Breast epithelium (tissue), 4 donors: ENCODE measurements around the gene EPHB3. TPM values are rescaled to one million over a fixed set of nuclear protein-coding genes. Genes with fewer than 3 reads are reported as not detected.

Experiments
- DNase-seq, 2 donors: peaks; one replicate each; pipeline ENCODE4 v3.0.0-alpha.2; 2019; ENCODE audit warnings: low spot score in 2 of 2
- H3K27ac ChIP-seq, 2 donors: fragments of 200-600 bp; sonication (generic) in 1 of 2; one replicate each; pipeline ENCODE4 v1.5.1; 2016 to 2019; ENCODE audit warnings: mild to moderate bottlenecking in 1 of 2
- H3K27me3 ChIP-seq, 2 donors: fragments of 200-600 bp; sonication (generic) in 1 of 2; one replicate each; pipeline versions ENCODE4 v1.5.1 to v1.6.0; 2017 to 2019; ENCODE audit warnings: control low read depth in 1 of 2, mild to moderate bottlenecking in 1 of 2
- H3K36me3 ChIP-seq: fragments of 200-600 bp; one replicate; pipeline ENCODE4 v1.5.1; 2019
- H3K4me1 ChIP-seq, 2 donors: fragments of 200-600 bp; sonication (generic); one replicate each; pipeline ENCODE4 v1.5.1; 2016 to 2019; ENCODE audit warnings: control low read depth in 1 of 2
- H3K4me3 ChIP-seq, 3 donors: fragments of 200-600 bp; sonication (generic); 1 replicate in 2 of 3; 2 replicates in 1 of 3; pipeline ENCODE4 v1.5.1; 2016 to 2019; ENCODE audit warnings: mild to moderate bottlenecking in 3 of 3, moderate library complexity in 2 of 3
- H3K9me3 ChIP-seq, 2 donors: fragments of 200-600 bp; sonication (generic) in 1 of 2; one replicate each; pipeline ENCODE4 v1.5.1; 2016 to 2019; ENCODE audit warnings: control low read depth in 1 of 2
- POLR2A ChIP-seq: fragments of 450-650 bp; IDR thresholded peaks from one replicate; pipeline ENCODE4 v1.6.1; 2016; ENCODE audit warnings: antibody characterized with exemption, mild to moderate bottlenecking, moderate library complexity
- POLR2AphosphoS5 ChIP-seq, 3 donors: sonication (generic); formaldehyde crosslinking; IDR thresholded peaks; one replicate each; pipeline ENCODE4 v1.6.1; 2017; ENCODE audit warnings: antibody characterized with exemption in 3 of 3
- intact Hi-C: fragments of 100-400 bp; cut with DNase I; formaldehyde crosslinking; loops from one replicate; pipeline ENCODE4 v1.15.1; 2023; ENCODE audit warnings: low total_unique reads
- total RNA-seq, 3 donors: library from RNA; depleted of rRNA; stranded (reverse); fragments of >200 nt; gene quantifications; one replicate each; pipeline ENCODE4 v1.1.0, GENCODE V29; 2016
- TF ChIP-seq, protein P1 (sequence below), 3 donors: fragments of 450-650 bp; IDR thresholded peaks; one replicate each; pipeline ENCODE4 v1.5.1; 2016 to 2017; ENCODE audit warnings: antibody characterized with exemption in 3 of 3, mild to moderate bottlenecking in 3 of 3, moderate library complexity in 3 of 3

The EPHB3 gene
- total RNA-seq, 3 donors from 2014 or later, result 0.32 to 25.3 (median 7.9) TPM

DNA sequence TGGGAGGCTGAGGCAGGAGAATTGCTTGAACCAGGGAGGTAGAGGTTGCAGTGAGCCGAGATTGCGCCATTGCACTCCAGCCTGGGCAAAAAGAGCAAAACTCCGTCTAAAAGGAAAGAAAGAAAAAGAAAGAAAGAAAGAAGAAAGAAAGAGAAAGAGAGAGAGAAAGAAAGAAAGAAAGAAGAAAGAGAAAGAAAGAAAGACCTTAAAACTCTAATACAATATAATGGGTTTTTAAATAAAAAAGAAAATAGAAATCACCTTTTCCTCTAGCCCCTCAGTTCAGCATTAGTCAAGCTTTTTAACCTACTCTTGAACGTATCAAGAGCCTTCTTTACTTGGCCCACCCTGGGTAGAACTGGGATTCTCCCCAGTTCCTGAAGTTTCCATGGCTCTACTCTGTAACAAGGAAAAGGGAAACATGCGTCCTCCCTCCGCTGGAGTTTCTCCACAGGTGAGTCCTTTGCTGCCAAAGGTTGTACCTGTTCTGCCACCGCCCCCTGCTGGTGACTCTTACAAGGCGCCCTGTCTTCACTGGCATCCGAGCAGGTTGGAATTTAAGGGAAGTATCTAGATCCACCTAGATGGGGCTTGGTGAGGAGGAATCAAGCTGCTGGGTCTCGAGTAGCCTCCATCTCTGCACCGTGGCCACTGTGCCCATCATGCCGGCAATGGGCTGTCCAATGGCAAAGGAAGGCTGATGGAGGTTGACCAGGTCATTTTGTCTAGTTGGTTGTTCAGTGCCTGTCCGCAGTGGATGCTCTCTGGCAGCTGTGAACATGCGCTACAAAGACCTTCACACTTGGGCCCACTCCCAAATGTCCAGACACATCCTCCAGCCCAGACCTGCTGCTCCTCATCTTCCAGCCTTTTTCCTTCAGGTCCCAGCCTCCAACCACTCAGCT is 20.6 kb upstream of the EPHB3 start:
- H3K4me1 ChIP-seq, result no peaks in the 10 kb centered on the region
- no peaks in the 10 kb centered on the region for H3K36me3 ChIP-seq
- TF ChIP-seq POLR2AphosphoS5 (IDR thresholded peaks at IDR 0.05) (no peak), POLR2A (no peak)
- TF ChIP-seq, protein P1, sequence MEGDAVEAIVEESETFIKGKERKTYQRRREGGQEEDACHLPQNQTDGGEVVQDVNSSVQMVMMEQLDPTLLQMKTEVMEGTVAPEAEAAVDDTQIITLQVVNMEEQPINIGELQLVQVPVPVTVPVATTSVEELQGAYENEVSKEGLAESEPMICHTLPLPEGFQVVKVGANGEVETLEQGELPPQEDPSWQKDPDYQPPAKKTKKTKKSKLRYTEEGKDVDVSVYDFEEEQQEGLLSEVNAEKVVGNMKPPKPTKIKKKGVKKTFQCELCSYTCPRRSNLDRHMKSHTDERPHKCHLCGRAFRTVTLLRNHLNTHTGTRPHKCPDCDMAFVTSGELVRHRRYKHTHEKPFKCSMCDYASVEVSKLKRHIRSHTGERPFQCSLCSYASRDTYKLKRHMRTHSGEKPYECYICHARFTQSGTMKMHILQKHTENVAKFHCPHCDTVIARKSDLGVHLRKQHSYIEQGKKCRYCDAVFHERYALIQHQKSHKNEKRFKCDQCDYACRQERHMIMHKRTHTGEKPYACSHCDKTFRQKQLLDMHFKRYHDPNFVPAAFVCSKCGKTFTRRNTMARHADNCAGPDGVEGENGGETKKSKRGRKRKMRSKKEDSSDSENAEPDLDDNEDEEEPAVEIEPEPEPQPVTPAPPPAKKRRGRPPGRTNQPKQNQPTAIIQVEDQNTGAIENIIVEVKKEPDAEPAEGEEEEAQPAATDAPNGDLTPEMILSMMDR (IDR thresholded peaks at IDR 0.05), result peak; percentile 83 to 84 (median 83)
- no peak overlapping the region for H3K4me3 ChIP-seq
- H3K9me3 ChIP-seq, result no peaks in the 10 kb centered on the region
- intact Hi-C loops, result no loop called here
- H3K27ac ChIP-seq, result no peak overlapping the region
- DNase-seq, result peak; percentile 85 to 86
- peaks cover 0 to 8% of the 10 kb centered on the region in 2 donors for H3K27me3 ChIP-seq

DNA sequence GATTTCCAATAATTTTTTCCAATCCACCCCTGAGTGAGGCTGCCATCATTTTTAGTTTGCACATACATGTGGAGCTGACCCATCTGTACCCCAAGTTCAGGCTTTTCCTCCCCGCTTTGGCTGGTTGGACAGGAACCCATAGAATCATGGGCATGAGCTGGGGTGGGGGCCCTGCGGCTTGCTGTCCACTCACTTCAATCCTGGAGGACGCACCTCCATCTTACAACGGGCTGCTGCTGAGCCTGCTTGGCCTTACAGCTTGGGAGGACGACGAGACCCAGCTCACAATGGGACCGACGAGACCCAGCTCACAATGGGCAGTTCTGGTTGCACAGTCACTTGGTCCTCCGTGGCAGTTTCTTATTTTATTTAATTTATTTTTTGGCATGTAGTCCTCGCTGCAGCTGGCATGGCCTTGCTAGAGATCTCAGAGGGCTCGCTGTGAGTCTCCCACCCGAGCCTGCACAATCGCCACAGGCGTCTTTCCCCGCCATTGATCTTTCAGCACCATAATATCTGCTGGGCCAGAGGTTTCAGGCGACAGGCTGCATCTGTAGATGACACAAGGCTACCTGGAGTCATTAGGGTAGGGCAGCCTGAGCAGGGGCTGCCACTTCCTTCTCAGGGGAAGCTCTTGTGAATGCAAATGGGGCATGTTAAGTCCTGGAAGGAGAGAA is 19.6 kb upstream of the EPHB3 start:
- intact Hi-C loops, result no loop called here
- no peak overlapping the region for H3K4me3 ChIP-seq
- no peaks in the 10 kb centered on the region for H3K36me3 ChIP-seq
- H3K27ac ChIP-seq, result no peak overlapping the region
- H3K27me3 ChIP-seq, result peaks cover 0 to 8% of the 10 kb centered on the region in 2 donors
- H3K9me3 ChIP-seq, result no peaks in the 10 kb centered on the region
- TF ChIP-seq POLR2AphosphoS5 (IDR thresholded peaks at IDR 0.05) (no peak), POLR2A (no peak)
- TF ChIP-seq, protein P1 (IDR thresholded peaks at IDR 0.05), result no peak
- H3K4me1 ChIP-seq, result no peaks in the 10 kb centered on the region
- no peak for DNase-seq

DNA sequence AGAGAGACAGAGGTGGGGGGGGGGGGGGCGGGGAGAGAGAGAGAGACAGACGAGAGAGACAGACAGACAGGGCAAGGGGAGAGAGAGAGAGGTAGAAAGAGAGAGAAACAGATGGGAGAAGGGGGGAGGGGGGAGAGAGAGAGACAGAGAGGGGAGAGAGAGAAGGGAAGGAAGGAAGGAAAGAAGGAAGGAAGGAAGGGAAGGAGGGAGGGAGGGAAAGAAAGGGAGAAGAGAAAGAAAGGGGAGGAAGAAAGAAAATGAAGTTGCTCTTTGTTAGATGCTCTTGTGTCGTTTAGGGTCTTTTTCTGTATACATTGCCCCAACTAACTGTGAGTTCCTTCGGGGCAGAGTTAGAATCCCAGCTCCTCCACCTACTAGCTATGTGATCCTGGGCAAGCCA is 19.0 kb upstream of the EPHB3 start:
- Histone ChIP-seq H3K36me3 (no peaks in the 10 kb centered on the region), H3K4me1 (no peaks in the 10 kb centered on the region), H3K27ac (no peak overlapping the region), H3K9me3 (no peaks in the 10 kb centered on the region), H3K4me3 (no peak overlapping the region), H3K27me3 (peaks cover 0 to 8% of the 10 kb centered on the region in 2 donors)
- TF ChIP-seq, protein P1 (IDR thresholded peaks at IDR 0.05), result no peak
- TF ChIP-seq POLR2AphosphoS5 (IDR thresholded peaks at IDR 0.05) (no peak), POLR2A (no peak)
- DNase-seq, result no peak
- intact Hi-C loops, result no loop called here

DNA sequence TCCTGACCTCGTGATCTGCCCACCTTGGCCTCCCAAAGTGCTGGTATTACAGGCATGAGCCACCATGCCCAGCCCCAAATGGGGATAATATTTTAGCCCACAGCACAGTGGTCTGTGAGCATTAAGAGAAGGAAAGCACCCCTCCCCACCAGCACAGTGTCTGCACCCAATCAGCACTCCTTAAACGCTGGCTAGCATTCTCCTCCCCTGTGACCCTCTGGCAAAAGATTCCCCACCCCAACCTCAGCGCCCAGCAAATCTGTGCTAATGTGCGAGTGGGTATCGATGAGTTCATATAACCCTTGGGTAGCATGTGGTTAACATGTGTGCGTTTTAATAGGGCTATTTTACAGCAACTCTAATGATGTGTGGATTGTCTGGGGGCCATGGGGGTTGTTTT is 18.3 kb upstream of the EPHB3 start:
- H3K27me3 ChIP-seq, result peaks cover 0 to 8% of the 10 kb centered on the region in 2 donors
- no peaks in the 10 kb centered on the region for H3K4me1 ChIP-seq
- H3K36me3 ChIP-seq, result no peaks in the 10 kb centered on the region
- intact Hi-C loops, result no loop called here
- no peak overlapping the region for H3K4me3 ChIP-seq
- H3K9me3 ChIP-seq, result no peaks in the 10 kb centered on the region
- TF ChIP-seq POLR2A, result no peak
- TF ChIP-seq POLR2AphosphoS5 (IDR thresholded peaks at IDR 0.05), result no peak
- TF ChIP-seq, protein P1 (IDR thresholded peaks at IDR 0.05), result no peak
- no peak overlapping the region for H3K27ac ChIP-seq
- no peak for DNase-seq
